HUES48 (cell line): ENCODE results near the gene RYR3.
"Not testable (repeated sequence)": the region's sequence is repeated elsewhere in the genome, so short reads cannot be mapped to it uniquely, and the experiment has no call there.

ENCODE experiments used
- H3K27ac ChIP-seq: one replicate; pipeline ENCODE4 v1.7.0; 2013; ENCODE audit warnings: low read depth, low read length, inconsistent platforms
- H3K27me3 ChIP-seq: 2 replicates; pipeline ENCODE4 v1.6.1; 2013; ENCODE audit warnings: mild to moderate bottlenecking, low read length; ENCODE audit not compliant: control insufficient read depth, insufficient read depth
- H3K36me3 ChIP-seq: 2 replicates; pipeline ENCODE4 v1.6.1; 2013; ENCODE audit warnings: low read length; ENCODE audit not compliant: control insufficient read depth, insufficient read depth
- H3K4me1 ChIP-seq: 2 replicates; pipeline ENCODE4 v1.6.1; 2013; ENCODE audit warnings: mild to moderate bottlenecking, low read length; ENCODE audit not compliant: control insufficient read depth, insufficient read depth
- H3K4me3 ChIP-seq: 2 replicates; pipeline ENCODE4 v1.5.1; 2013; ENCODE audit warnings: mild to moderate bottlenecking, low read depth, low read length
- H3K9ac ChIP-seq: 2 replicates; pipeline ENCODE4 v1.6.1; 2013; ENCODE audit warnings: mild to moderate bottlenecking, low read depth, low read length, moderate library complexity
- H3K9me3 ChIP-seq: 2 replicates; pipeline ENCODE4 v1.6.1; 2013; ENCODE audit warnings: low read length; ENCODE audit not compliant: control insufficient read depth, insufficient read depth

Gene RYR3

GRCh38 chr15:33788906-33789540 is 478.3 kb downstream of the RYR3 start:
- H3K36me3 ChIP-seq, result no peaks in the 10 kb centered on the region

GRCh38 chr15:33794453-33794852 is 483.7 kb downstream of the RYR3 start:
- no peak overlapping the region for H3K27ac ChIP-seq
- no peak overlapping the region for H3K9ac ChIP-seq
- H3K4me1 ChIP-seq, result no peaks in the 10 kb centered on the region
- no peaks in the 10 kb centered on the region for H3K36me3 ChIP-seq
- H3K9me3 ChIP-seq, result no peaks in the 10 kb centered on the region
- H3K4me3 ChIP-seq, result no peak overlapping the region
- no peaks in the 10 kb centered on the region for H3K27me3 ChIP-seq

More at GRCh38 chr15:33788906-33789540, 478.3 kb downstream of the RYR3 start:
- Histone ChIP-seq H3K4me3 (no peak overlapping the region), H3K9me3 (no peaks in the 10 kb centered on the region), H3K27me3 (no peaks in the 10 kb centered on the region), H3K4me1 (no peaks in the 10 kb centered on the region), H3K9ac (no peak overlapping the region), H3K27ac (no peak overlapping the region)

GRCh38 chr15:33795070-33795469 is 484.3 kb downstream of the RYR3 start:
- Histone ChIP-seq H3K36me3 (no peaks in the 10 kb centered on the region), H3K4me1 (no peaks in the 10 kb centered on the region), H3K9ac (no peak overlapping the region), H3K9me3 (no peaks in the 10 kb centered on the region), H3K27me3 (no peaks in the 10 kb centered on the region), H3K27ac (no peak overlapping the region), H3K4me3 (no peak overlapping the region)

- Histone ChIP-seq H3K9me3 (no peaks in the 10 kb centered on the region), H3K36me3 (no peaks in the 10 kb centered on the region), H3K4me3 (no peak overlapping the region), H3K9ac (no peak overlapping the region), H3K4me1 (no peaks in the 10 kb centered on the region), H3K27me3 (no peaks in the 10 kb centered on the region), H3K27ac (no peak overlapping the region)
Measured at GRCh38 chr15:33797651-33798050, 486.9 kb downstream of the RYR3 start.

GRCh38 chr15:33801954-33802353 is 491.2 kb downstream of the RYR3 start:
- Histone ChIP-seq H3K9me3 (no peaks in the 10 kb centered on the region), H3K9ac (no peak overlapping the region), H3K4me1 (no peaks in the 10 kb centered on the region), H3K27me3 (no peaks in the 10 kb centered on the region), H3K4me3 (no peak overlapping the region), H3K36me3 (no peaks in the 10 kb centered on the region), H3K27ac (no peak overlapping the region)

GRCh38 chr15:33807665-33808064 is 496.9 kb downstream of the RYR3 start:
- Histone ChIP-seq H3K27ac (no peak overlapping the region), H3K9ac (no peak overlapping the region), H3K4me3 (no peak overlapping the region), H3K27me3 (no peaks in the 10 kb centered on the region), H3K9me3 (no peaks in the 10 kb centered on the region), H3K36me3 (no peaks in the 10 kb centered on the region), H3K4me1 (no peaks in the 10 kb centered on the region)

- no peaks in the 10 kb centered on the region for H3K4me1 ChIP-seq
- H3K36me3 ChIP-seq, result no peaks in the 10 kb centered on the region
- no peak overlapping the region for H3K27ac ChIP-seq
- no peaks in the 10 kb centered on the region for H3K9me3 ChIP-seq
- no peak overlapping the region for H3K4me3 ChIP-seq
- H3K27me3 ChIP-seq, result no peaks in the 10 kb centered on the region
- H3K9ac ChIP-seq, result no peak overlapping the region
Measured at GRCh38 chr15:33808720-33809457, 498.1 kb downstream of the RYR3 start.

GRCh38 chr15:33810073-33810595 is 499.4 kb downstream of the RYR3 start:
- H3K4me1 ChIP-seq, result no peaks in the 10 kb centered on the region
- H3K4me3 ChIP-seq, result no peak overlapping the region
- no peaks in the 10 kb centered on the region for H3K27me3 ChIP-seq
- no peak overlapping the region for H3K9ac ChIP-seq
- H3K9me3 ChIP-seq, result no peaks in the 10 kb centered on the region
- no peaks in the 10 kb centered on the region for H3K36me3 ChIP-seq
- H3K27ac ChIP-seq, result no peak overlapping the region

- Histone ChIP-seq H3K27ac (no peak overlapping the region), H3K4me1 (no peaks in the 10 kb centered on the region), H3K9ac (no peak overlapping the region), H3K27me3 (no peaks in the 10 kb centered on the region), H3K36me3 (no peaks in the 10 kb centered on the region), H3K4me3 (no peak overlapping the region), H3K9me3 (no peaks in the 10 kb centered on the region)
Measured at GRCh38 chr15:33810806-33811205, 500.0 kb downstream of the RYR3 start.

- no peaks in the 10 kb centered on the region for H3K27me3 ChIP-seq
Measured at GRCh38 chr15:33813891-33814290, 503.1 kb downstream of the RYR3 start.

GRCh38 chr15:33819499-33819898 is 508.7 kb downstream of the RYR3 start:
- H3K9ac ChIP-seq, H3K4me3 ChIP-seq, H3K27ac ChIP-seq, H3K27me3 ChIP-seq, H3K36me3 ChIP-seq, H3K9me3 ChIP-seq, H3K4me1 ChIP-seq: not testable (repeated sequence)

More at GRCh38 chr15:33813891-33814290, 503.1 kb downstream of the RYR3 start:
- H3K36me3 ChIP-seq, result no peaks in the 10 kb centered on the region
- no peak overlapping the region for H3K9ac ChIP-seq
- no peak overlapping the region for H3K27ac ChIP-seq
- H3K4me3 ChIP-seq, result no peak overlapping the region
- no peaks in the 10 kb centered on the region for H3K9me3 ChIP-seq
- no peaks in the 10 kb centered on the region for H3K4me1 ChIP-seq
